Stimulated activated CD8-positive, alpha-beta memory T cell treated with anti-CD3 and anti-CD28 coated beads, Interleukin-4, amount 100 ng/mL, for 1 hour (primary cell): ENCODE measurements around the gene GCGR.
A peak's percentile ranks its signal among the peaks of the same experiment; 100 is the strongest.

Experiments used
- DNase-seq, 2 donors: peaks; one replicate each; pipeline ENCODE4 v3.0.0-alpha.2; 2020; ENCODE audit warnings: low read depth in 2 of 2, low spot score in 1 of 2

GCGR gene

GRCh38 chr17:81845881-81846742 lies 42.2 kb downstream of the GCGR start:
- DNase-seq = no peak

- DNase-seq = no peak
Observed at GRCh38 chr17:81846743-81847689, 43.1 kb downstream of the GCGR start.

GRCh38 chr17:81849457-81849856 lies 45.5 kb downstream of the GCGR start:
- no peak for DNase-seq

- DNase-seq = no peak
Observed at GRCh38 chr17:81851423-81851822, 47.5 kb downstream of the GCGR start.

GRCh38 chr17:81852237-81852636 lies 48.3 kb downstream of the GCGR start:
- no peak for DNase-seq

GRCh38 chr17:81854974-81855774 lies 51.2 kb downstream of the GCGR start:
- DNase-seq = no peak

- no peak for DNase-seq
Observed at GRCh38 chr17:81858170-81858966, 54.4 kb downstream of the GCGR start.

GRCh38 chr17:81858967-81859905 lies 55.3 kb downstream of the GCGR start:
- no peak for DNase-seq

GRCh38 chr17:81859906-81860755 lies 56.2 kb downstream of the GCGR start, which contains the start of gene P4HB:
Gene P4HB (minus strand): TSS chr17:81860535. CDS start chr17:81860471, 64 bp downstream.
- DNase-seq = no peak

- DNase-seq = peak; percentile 99
Observed at GRCh38 chr17:81860756-81861568, 57.0 kb downstream of the GCGR start.

GRCh38 chr17:81863123-81863675 lies 59.2 kb downstream of the GCGR start:
- no peak for DNase-seq
